ENCODE measurements around the gene ITGB4. TPM values are rescaled to one million over a fixed set of nuclear protein-coding genes. Genes with fewer than 3 reads are reported as not detected.

Gene ITGB4
- total and polyA plus RNA-seq, 2 of the 13 experiments (the other 11 are each of a cell fraction or from before 2014, with no cell fraction given): 6.9 to 14.5 TPM

DNA sequence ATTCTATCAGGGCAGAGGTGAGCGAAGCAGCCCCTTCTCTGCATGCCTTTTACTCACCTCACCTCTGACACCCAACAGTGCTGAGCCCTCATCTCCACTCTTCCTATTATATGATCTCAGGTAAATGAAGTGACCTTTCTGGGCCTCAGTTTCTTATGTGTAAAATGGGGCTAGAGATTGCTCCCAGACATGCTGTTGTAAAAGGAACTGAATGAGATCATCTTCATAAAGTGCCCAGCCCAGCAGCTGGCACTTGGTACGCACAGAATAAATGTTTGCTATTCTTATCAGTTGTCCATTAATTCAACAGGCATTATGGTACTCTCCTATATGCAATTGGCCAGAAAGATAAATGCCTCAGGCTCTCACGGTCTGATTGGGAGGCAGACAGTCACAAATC is 48.3 kb downstream of the ITGB4 start:
- peak; percentile 62; the same call in 1 of the 2 replicates for TF ChIP-seq ZNF629 (CRISPR knock-in tag; conservative IDR thresholded peaks at IDR 0.05)
- TF ChIP-seq, protein P1, sequence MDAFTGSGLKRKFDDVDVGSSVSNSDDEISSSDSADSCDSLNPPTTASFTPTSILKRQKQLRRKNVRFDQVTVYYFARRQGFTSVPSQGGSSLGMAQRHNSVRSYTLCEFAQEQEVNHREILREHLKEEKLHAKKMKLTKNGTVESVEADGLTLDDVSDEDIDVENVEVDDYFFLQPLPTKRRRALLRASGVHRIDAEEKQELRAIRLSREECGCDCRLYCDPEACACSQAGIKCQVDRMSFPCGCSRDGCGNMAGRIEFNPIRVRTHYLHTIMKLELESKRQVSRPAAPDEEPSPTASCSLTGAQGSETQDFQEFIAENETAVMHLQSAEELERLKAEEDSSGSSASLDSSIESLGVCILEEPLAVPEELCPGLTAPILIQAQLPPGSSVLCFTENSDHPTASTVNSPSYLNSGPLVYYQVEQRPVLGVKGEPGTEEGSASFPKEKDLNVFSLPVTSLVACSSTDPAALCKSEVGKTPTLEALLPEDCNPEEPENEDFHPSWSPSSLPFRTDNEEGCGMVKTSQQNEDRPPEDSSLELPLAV (CRISPR knock-in tag; conservative IDR thresholded peaks at IDR 0.05; ENCODE audit: low read depth): no peak
- Histone ChIP-seq H3K36me3 (replicated peaks in 1 of 2; ENCODE audit: control insufficient read depth in 1 of 2, insufficient read depth in 2 of 2, low read length in 2 of 2) (no peaks in the 10 kb centered on the region), H3K79me2 (ENCODE audit: insufficient read depth, low read length) (no peaks in the 10 kb centered on the region), H3K9me3 (ENCODE audit: low read length) (no peaks in the 10 kb centered on the region), H3K4me2 (ENCODE audit: low read depth, low read length) (no peak overlapping the region), H3K9ac (ENCODE audit: insufficient read depth, low read depth, low read length) (no peak overlapping the region), H3K27ac (ENCODE audit: extremely low read length, insufficient read depth, low read length) (no peak overlapping the region), H4K20me1 (ENCODE audit: insufficient read depth, low read length) (no peaks in the 10 kb centered on the region), H3K4me3 (replicated peaks in 1 of 3; ENCODE audit: insufficient read depth in 1 of 3, low read depth in 2 of 3, low read length in 3 of 3) (no peak overlapping the region), H3K4me1 (ENCODE audit: insufficient read depth, low read length) (peaks cover 67% of the 10 kb centered on the region), H3K27me3 (ENCODE audit: control insufficient read depth in 1 of 2, insufficient read depth in 2 of 2, low read length in 2 of 2) (no peaks in the 10 kb centered on the region), H2AFZ (ENCODE audit: low read length) (no peak overlapping the region)
- WGBS (ENCODE audit: low lambda C conversion rate): 30% methylated on average over 3 of the region's 3 CpGs
- ChIA-PET CTCF (ENCODE audit: low intra/inter-chr PET ratio, low total read pairs) (no interaction called here), POLR2A (interaction anchor here (0.9 to 13.1 kb wide), 4 partner anchors 7 to 16 kb away, joined by 3 to 390 read pairs (median 39); partner anchors contain the start of gene GALK1)
- no TSS peak for BruUV-seq (replicated peaks)
- in situ Hi-C loops (cut with HindIII; ENCODE audit: extremely low pct_ligation_motif_present, low pct_unique_long_range_greater_than_20kb): no loop called here
- no peak for FAIRE-seq
- intact Hi-C loops (cut with micrococcal nuclease; ENCODE audit: unreplicated experiment): no loop called here
- no peak for DNase-seq (ENCODE audit: low spot score)
- ATAC-seq: no peak

DNA sequence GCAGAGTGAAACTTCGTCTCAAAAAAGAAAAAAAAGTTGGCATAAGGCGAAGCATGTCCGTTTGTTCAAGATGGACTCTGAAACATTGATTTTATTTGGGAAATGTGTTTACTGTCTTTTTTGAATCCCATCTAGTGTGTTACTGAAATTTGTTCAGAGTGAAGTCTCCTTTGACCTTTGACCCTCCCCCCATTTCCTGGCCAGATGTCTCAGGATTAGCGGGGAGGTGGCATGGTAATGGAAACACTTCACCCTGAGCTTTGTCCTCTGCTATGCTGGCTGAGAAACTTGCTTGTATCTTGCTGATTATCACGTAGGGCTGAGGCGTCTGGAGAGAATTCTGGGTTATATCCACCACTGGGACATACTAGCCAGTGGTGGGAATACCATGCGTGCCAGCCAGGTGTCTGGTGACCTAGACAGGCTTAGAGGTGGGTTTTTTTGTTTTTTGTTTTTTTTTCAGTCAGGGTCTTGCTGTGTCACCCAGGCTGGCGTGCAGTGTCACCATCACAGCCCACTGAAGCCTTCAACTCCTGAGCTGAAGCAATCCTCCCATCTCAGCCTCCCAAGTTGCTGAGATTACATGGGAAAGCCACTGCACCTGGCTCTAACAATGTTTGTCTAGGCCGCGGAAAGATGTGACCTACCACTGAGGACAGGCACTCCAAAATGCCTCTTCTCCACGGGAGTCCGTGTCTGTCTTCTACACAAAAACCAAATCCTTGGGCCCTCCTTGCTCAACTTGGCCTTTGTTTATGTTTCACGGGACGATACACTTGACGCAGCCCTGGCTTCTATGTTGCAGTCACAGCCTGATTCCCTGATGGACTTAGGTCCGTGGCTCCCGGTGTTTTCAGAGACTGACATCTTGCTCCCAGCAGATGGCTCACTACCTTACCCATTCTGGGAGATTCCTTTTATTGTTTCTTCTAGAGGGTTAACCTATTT is 50.3 kb downstream of the ITGB4 start:
- in situ Hi-C loops (cut with HindIII; ENCODE audit: extremely low pct_ligation_motif_present, low pct_unique_long_range_greater_than_20kb): no loop called here
- peak; percentile 56 for DNase-seq (ENCODE audit: low spot score)
- peak; percentile 94 for FAIRE-seq
- TF ChIP-seq, protein P2, sequence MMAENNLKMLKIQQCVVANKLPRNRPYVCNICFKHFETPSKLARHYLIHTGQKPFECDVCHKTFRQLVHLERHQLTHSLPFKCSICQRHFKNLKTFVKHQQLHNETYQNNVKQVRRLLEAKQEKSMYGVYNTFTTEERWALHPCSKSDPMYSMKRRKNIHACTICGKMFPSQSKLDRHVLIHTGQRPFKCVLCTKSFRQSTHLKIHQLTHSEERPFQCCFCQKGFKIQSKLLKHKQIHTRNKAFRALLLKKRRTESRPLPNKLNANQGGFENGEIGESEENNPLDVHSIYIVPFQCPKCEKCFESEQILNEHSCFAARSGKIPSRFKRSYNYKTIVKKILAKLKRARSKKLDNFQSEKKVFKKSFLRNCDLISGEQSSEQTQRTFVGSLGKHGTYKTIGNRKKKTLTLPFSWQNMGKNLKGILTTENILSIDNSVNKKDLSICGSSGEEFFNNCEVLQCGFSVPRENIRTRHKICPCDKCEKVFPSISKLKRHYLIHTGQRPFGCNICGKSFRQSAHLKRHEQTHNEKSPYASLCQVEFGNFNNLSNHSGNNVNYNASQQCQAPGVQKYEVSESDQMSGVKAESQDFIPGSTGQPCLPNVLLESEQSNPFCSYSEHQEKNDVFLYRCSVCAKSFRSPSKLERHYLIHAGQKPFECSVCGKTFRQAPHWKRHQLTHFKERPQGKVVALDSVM (CRISPR knock-in tag; IDR thresholded peaks at IDR 0.05): peak; percentile 91
- TF ChIP-seq SRY (CRISPR knock-in tag; IDR thresholded peaks at IDR 0.05) (no peak), NR2C2 (CRISPR knock-in tag; IDR thresholded peaks at IDR 0.05; ENCODE audit: borderline replicate concordance) (peak; percentile 84), HMGXB4 (CRISPR knock-in tag; IDR thresholded peaks at IDR 0.05; ENCODE audit: borderline replicate concordance in 1 of 2, low read depth in 1 of 2) (peak; percentile 28 to 72; a peak in 3 of 4 replicates)
- TF ChIP-seq, protein P3, sequence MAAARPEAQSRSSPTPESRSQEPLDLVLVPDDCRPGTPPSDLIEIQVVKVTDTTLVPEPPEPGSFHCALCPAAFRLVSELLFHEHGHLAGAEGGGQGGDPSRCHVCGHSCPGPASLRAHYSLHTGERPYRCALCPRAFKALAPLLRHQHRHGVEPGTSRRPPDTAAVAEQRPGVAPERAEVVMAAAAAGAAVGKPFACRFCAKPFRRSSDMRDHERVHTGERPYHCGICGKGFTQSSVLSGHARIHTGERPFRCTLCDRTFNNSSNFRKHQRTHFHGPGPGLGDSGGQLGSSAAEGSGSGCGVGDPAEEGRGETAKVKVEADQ (CRISPR knock-in tag; IDR thresholded peaks at IDR 0.05; ENCODE audit: borderline replicate concordance): 0 out of 2 replicates have a peak, but pooled peaks have one; percentile 40

More for the DNA sequence above, 50.3 kb downstream of the ITGB4 start:
- Histone ChIP-seq H3K79me2 (ENCODE audit: insufficient read depth, low read length) (no peaks in the 10 kb centered on the region), H2AFZ (ENCODE audit: low read length) (peak overlapping the region; percentile 89), H3K27me3 (ENCODE audit: control insufficient read depth in 1 of 2, insufficient read depth in 2 of 2, low read length in 2 of 2) (no peaks in the 10 kb centered on the region), H3K9me3 (ENCODE audit: low read length) (no peaks in the 10 kb centered on the region), H3K9ac (ENCODE audit: insufficient read depth, low read depth, low read length) (peak overlapping the region; percentile 10; the same call in 1 of the 2 replicates), H3K4me3 (replicated peaks in 1 of 3; ENCODE audit: insufficient read depth in 1 of 3, low read depth in 2 of 3, low read length in 3 of 3) (peak overlapping the region; percentile 37 to 58 (median 39); a peak in 5 of 6 replicates), H3K4me1 (ENCODE audit: insufficient read depth, low read length) (peaks cover 58% of the 10 kb centered on the region), H3K27ac (ENCODE audit: extremely low read length, insufficient read depth, low read length) (no peak overlapping the region), H3K4me2 (ENCODE audit: low read depth, low read length) (peak overlapping the region; percentile 98), H3K36me3 (replicated peaks in 1 of 2; ENCODE audit: control insufficient read depth in 1 of 2, insufficient read depth in 2 of 2, low read length in 2 of 2) (peaks cover 0 to under 1% of the 10 kb centered on the region in 2 experiments; a peak in 2 of 5 replicates), H4K20me1 (ENCODE audit: insufficient read depth, low read length) (peaks cover 2% of the 10 kb centered on the region; the same call in 1 of the 2 replicates)
- no TSS peak for BruUV-seq (replicated peaks)
- WGBS (ENCODE audit: low lambda C conversion rate): 6% methylated on average over 17 of the region's 17 CpGs
- intact Hi-C loops (cut with micrococcal nuclease; ENCODE audit: unreplicated experiment): no loop called here
- peak; percentile 37 for ATAC-seq
- ChIA-PET POLR2A (interaction anchor here (0.7 to 13.1 kb wide), 6 partner anchors 8 to 101 kb away, joined by 3 to 390 read pairs (median 31); partner anchors contain the start of genes GALK1 and UNK), CTCF (ENCODE audit: low intra/inter-chr PET ratio, low total read pairs) (interaction anchor here (1.3 to 1.5 kb wide), 2 partner anchors 13 to 17 kb away, joined by 3 to 4 read pairs; no protein-coding TSS in a partner anchor)
